ENCODE measurements around the gene UBC.
A peak's percentile ranks its signal among the peaks of the same experiment; 100 is the strongest.

UBC gene

DNA sequence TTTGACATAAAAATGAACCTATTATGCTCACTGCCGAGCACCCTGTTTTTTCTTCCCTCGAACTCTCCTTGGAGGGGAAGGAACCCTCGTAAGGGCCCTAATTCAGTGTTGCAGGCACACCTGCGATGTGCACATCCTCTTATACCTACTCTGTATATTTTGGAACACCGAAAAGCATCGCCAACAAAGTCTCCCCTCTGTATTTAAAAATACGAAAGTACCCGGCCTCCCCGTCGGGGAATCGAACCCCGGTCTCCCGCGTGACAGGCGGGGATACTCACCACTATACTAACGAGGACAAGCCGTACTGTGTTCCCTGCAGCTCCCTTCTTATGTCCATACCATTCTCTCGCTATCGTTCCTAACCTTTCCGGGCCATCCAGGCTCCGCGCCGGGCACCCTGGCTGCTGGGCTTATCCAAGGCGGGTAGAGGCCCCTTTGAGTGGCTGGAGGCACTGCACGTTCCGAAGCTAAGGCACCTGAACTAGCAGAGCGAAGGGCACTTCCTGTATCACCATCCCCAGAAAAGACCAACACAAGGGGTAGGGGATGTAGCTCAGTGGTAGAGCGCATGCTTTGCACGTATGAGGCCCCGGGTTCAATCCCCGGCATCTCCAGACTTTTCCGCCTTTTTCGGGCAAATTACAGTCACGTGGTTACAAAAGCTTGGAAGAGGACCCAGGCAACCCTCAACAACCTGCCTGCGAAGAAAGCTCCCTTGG, 25.1 kb upstream of the UBC start:
- CTCF ChIA-PET: interaction anchor here (0.7 to 5.9 kb wide), 22 partner anchors 9 to 314 kb away, joined by 3 to 48 read pairs (median 6); partner anchors contain the start of genes BRI3BP and UBC
- TF ChIP-seq, protein P1, sequence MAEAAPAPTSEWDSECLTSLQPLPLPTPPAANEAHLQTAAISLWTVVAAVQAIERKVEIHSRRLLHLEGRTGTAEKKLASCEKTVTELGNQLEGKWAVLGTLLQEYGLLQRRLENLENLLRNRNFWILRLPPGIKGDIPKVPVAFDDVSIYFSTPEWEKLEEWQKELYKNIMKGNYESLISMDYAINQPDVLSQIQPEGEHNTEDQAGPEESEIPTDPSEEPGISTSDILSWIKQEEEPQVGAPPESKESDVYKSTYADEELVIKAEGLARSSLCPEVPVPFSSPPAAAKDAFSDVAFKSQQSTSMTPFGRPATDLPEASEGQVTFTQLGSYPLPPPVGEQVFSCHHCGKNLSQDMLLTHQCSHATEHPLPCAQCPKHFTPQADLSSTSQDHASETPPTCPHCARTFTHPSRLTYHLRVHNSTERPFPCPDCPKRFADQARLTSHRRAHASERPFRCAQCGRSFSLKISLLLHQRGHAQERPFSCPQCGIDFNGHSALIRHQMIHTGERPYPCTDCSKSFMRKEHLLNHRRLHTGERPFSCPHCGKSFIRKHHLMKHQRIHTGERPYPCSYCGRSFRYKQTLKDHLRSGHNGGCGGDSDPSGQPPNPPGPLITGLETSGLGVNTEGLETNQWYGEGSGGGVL (tag by site-specific recombination; IDR thresholded peaks at IDR 0.05): no peak; the same call in 1 of the 2 replicates
- TF ChIP-seq ZBTB1 (tag by site-specific recombination; IDR thresholded peaks at IDR 0.05): no peak; the same call in 1 of the 2 replicates
- TF ChIP-seq GLI4 (tag by site-specific recombination; IDR thresholded peaks at IDR 0.05): peak; percentile 86
- TF ChIP-seq, protein P2, sequence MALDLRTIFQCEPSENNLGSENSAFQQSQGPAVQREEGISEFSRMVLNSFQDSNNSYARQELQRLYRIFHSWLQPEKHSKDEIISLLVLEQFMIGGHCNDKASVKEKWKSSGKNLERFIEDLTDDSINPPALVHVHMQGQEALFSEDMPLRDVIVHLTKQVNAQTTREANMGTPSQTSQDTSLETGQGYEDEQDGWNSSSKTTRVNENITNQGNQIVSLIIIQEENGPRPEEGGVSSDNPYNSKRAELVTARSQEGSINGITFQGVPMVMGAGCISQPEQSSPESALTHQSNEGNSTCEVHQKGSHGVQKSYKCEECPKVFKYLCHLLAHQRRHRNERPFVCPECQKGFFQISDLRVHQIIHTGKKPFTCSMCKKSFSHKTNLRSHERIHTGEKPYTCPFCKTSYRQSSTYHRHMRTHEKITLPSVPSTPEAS (tag by site-specific recombination; IDR thresholded peaks at IDR 0.05): peak; percentile 43; the same call in 1 of the 2 replicates
- no peak for TF ChIP-seq EGR2 (tag by site-specific recombination; IDR thresholded peaks at IDR 0.05; ENCODE audit: low read depth)
- TF ChIP-seq KLF1 (tag by site-specific recombination; IDR thresholded peaks at IDR 0.05): 0 out of 2 replicates have a peak, but pooled peaks have one; percentile 11
- TF ChIP-seq HOXA7 (CRISPR knock-in tag; IDR thresholded peaks at IDR 0.05; ENCODE audit: borderline replicate concordance): no peak
- peak; percentile 83 for TF ChIP-seq SP7 (tag by site-specific recombination; IDR thresholded peaks at IDR 0.05)
- peak; percentile 98 for TF ChIP-seq ZBTB48 (tag by site-specific recombination; IDR thresholded peaks at IDR 0.05)
- peak; percentile 56 for TF ChIP-seq ZXDB (tag by site-specific recombination; IDR thresholded peaks at IDR 0.05)
- TF ChIP-seq GLIS2 (tag by site-specific recombination; IDR thresholded peaks at IDR 0.05): 0 out of 2 replicates have a peak, but pooled peaks have one; percentile 15
- no peak for TF ChIP-seq KLF7 (tag by site-specific recombination; IDR thresholded peaks at IDR 0.05; ENCODE audit: borderline replicate concordance)
- TF ChIP-seq ZFHX2 (tag by site-specific recombination; conservative IDR thresholded peaks at IDR 0.05): no peak; the same call in 1 of the 2 replicates
- peak; percentile 88 for TF ChIP-seq ZNF600 (tag by site-specific recombination; IDR thresholded peaks at IDR 0.05)
- no peak; the same call in 1 of the 2 replicates for TF ChIP-seq ZNF426 (tag by site-specific recombination; IDR thresholded peaks at IDR 0.05)
- TF ChIP-seq, protein P3, sequence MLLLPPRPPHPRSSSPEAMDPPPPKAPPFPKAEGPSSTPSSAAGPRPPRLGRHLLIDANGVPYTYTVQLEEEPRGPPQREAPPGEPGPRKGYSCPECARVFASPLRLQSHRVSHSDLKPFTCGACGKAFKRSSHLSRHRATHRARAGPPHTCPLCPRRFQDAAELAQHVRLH (tag by site-specific recombination; IDR thresholded peaks at IDR 0.05): peak; percentile 34
- TF ChIP-seq HOXD13 (CRISPR knock-in tag; IDR thresholded peaks at IDR 0.05; ENCODE audit: borderline replicate concordance): no peak
- TF ChIP-seq WT1 (tag by site-specific recombination; IDR thresholded peaks at IDR 0.05): peak; percentile 16
- TF ChIP-seq ZNF146 (tag by site-specific recombination; IDR thresholded peaks at IDR 0.05): no peak; the same call in 1 of the 2 replicates
- TF ChIP-seq ZFP37 (tag by site-specific recombination; IDR thresholded peaks at IDR 0.05): peak; percentile 94; the same call in 1 of the 2 replicates
- TF ChIP-seq, protein P4, sequence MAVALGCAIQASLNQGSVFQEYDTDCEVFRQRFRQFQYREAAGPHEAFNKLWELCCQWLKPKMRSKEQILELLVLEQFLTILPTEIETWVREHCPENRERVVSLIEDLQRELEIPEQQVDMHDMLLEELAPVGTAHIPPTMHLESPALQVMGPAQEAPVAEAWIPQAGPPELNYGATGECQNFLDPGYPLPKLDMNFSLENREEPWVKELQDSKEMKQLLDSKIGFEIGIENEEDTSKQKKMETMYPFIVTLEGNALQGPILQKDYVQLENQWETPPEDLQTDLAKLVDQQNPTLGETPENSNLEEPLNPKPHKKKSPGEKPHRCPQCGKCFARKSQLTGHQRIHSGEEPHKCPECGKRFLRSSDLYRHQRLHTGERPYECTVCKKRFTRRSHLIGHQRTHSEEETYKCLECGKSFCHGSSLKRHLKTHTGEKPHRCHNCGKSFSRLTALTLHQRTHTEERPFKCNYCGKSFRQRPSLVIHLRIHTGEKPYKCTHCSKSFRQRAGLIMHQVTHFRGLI (tag by site-specific recombination; IDR thresholded peaks at IDR 0.05): peak; percentile 68; the same call in 1 of the 2 replicates
- TF ChIP-seq ZNF624 (tag by site-specific recombination; IDR thresholded peaks at IDR 0.05): no peak
- TF ChIP-seq SCRT1 (tag by site-specific recombination; IDR thresholded peaks at IDR 0.05; ENCODE audit: borderline replicate concordance): no peak
- no peak for TF ChIP-seq OSR2 (tag by site-specific recombination; IDR thresholded peaks at IDR 0.05)
- TF ChIP-seq ZNF629 (tag by site-specific recombination; IDR thresholded peaks at IDR 0.05): peak; percentile 84
- no peak for TF ChIP-seq ZNF768 (tag by site-specific recombination; IDR thresholded peaks at IDR 0.05)
- TF ChIP-seq, protein P5, sequence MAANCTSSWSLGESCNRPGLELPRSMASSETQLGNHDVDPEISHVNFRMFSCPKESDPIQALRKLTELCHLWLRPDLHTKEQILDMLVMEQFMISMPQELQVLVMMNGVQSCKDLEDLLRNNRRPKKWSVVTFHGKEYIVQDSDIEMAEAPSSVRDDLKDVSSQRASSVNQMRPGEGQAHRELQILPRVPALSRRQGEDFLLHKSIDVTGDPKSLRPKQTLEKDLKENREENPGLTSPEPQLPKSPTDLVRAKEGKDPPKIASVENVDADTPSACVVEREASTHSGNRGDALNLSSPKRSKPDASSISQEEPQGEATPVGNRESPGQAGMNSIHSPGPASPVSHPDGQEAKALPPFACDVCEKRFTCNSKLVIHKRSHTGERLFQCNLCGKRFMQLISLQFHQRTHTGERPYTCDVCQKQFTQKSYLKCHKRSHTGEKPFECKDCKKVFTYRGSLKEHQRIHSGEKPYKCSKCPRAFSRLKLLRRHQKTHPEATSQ (tag by site-specific recombination; IDR thresholded peaks at IDR 0.05): peak; percentile 59; the same call in 1 of the 2 replicates
- TF ChIP-seq ZNF391 (tag by site-specific recombination; IDR thresholded peaks at IDR 0.05; ENCODE audit: borderline replicate concordance, low read depth): peak; percentile 97
- no peak for TF ChIP-seq ZNF621 (tag by site-specific recombination; IDR thresholded peaks at IDR 0.05)
- TF ChIP-seq ZFP41 (tag by site-specific recombination; IDR thresholded peaks at IDR 0.05; ENCODE audit: borderline replicate concordance): peak; percentile 24; the same call in 1 of the 2 replicates
- TF ChIP-seq SP3 (tag by site-specific recombination; IDR thresholded peaks at IDR 0.05): peak; percentile 32; the same call in 1 of the 2 replicates
- peak; percentile 89 for TF ChIP-seq ZNF677 (tag by site-specific recombination; IDR thresholded peaks at IDR 0.05)
- no peak for TF ChIP-seq ZNF544 (tag by site-specific recombination; IDR thresholded peaks at IDR 0.05)

More for the DNA sequence above, 25.1 kb upstream of the UBC start:
- Histone ChIP-seq H3K4me3 (ENCODE audit: low read depth, low read length) (peak overlapping the region; percentile 57), H3K9me3 (ENCODE audit: control insufficient read depth, insufficient read depth, low read depth, low read length) (no peaks in the 10 kb centered on the region), H3K4me1 (ENCODE audit: control insufficient read depth, insufficient read depth, low read length) (peaks cover 4% of the 10 kb centered on the region), H3K27ac (ENCODE audit: extremely low read depth, low read depth, low read length) (peak overlapping the region; percentile 99), H3K36me3 (ENCODE audit: control insufficient read depth in 2 of 2, insufficient read depth in 1 of 2, low read length in 2 of 2) (peaks cover 0 to 3% of the 10 kb centered on the region in 2 experiments; a peak in 1 of 3 replicates)
- POLR2A ChIA-PET: interaction anchor here (0.8 to 6.1 kb wide), 16 partner anchors 9 to 1227 kb away, joined by 3 to 109 read pairs (median 6); partner anchors contain the start of genes AACS, ATP6V0A2, SCARB1 and UBC

Measured in HEK293 (cell line).